Central memory CD4-positive, alpha-beta T cell (primary cell): ENCODE measurements around the gene BIRC3.
"Not testable (repeated sequence)": the region's sequence is repeated elsewhere in the genome, so short reads cannot be mapped to it uniquely, and the experiment has no call there.

Experiments
- DNase-seq: peaks from one replicate; pipeline ENCODE4 v3.0.0; 2022

BIRC3 gene

DNA sequence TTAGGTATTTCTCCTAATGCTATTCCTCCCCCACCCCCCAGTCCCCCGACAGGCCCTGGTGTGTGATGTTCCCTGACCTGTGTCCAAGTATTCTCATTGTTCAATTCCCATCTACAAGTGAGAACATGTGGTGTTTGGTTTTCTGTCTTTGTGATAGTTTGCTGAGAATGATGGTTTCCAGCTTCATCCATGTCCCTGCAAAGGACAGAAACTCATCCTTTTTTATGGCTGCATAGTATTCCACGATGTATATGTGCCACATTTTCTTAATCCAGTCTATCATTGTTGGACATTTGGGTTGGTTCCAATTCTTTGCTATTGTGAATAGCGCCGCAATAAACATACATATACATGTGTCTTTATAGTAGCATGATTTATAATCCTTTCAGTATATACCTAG lies 20.5 kb upstream of the BIRC3 start:
- DNase-seq = not testable (repeated sequence)

DNA sequence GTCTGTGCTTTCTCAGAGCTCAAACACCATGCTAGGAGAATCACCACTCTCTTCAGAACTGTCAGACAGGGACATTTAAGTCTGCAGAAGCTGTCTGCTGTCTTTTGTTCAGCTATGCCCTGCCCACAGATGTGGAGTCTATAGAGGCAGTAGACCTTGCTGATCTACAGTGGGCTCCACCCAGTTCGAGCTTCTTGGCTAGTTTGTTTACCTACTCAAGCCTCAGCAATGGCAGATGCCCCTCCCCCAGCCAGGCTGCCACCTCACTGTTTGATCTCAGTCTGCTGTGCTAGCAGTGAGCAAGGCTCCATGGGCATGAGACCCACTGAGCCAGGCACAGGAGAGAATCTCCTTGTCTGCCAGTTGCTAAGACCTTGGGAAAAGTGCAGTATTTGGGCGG lies 16.4 kb upstream of the BIRC3 start:
- DNase-seq = peak; percentile 69

DNA sequence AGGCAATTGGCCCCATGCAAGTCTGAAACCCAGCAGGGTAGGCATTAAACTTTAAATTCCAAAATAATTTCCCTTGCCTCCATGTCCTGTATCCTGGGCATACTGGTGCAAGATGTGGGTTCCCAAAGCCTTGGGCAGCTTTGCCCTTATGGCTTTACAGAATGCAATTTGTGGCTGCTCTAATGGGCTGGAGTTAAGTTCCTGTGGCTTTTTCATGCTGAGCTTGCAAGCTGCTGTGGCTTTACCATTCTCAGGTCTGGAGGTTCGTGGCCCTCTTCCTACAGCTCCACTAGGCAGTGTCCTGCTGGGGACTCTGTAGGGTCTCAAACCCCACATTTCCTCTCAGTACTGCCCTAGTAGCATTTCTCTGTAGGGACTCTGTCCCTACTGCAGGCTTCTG lies 15.0 kb upstream of the BIRC3 start:
- no peak for DNase-seq

DNA sequence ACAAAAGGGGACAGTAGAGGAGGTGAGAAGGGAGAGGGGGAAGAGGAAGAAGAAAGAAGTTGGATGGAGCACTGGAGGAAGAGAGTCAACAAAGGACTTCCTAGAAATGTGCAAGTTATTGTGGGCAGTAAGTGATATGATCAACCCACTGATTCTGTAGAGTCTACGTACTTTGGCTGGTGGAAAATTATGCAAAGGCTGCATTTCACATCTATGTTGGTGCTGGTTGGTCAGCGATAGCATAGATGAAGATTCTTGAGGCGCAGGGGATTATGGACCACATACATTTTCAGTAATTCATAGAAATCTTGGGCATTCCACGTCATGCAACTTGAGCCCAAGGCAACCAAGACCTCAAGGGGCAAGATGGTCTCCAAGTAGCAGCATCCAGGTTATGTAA lies 12.6 kb upstream of the BIRC3 start:
- no peak for DNase-seq

DNA sequence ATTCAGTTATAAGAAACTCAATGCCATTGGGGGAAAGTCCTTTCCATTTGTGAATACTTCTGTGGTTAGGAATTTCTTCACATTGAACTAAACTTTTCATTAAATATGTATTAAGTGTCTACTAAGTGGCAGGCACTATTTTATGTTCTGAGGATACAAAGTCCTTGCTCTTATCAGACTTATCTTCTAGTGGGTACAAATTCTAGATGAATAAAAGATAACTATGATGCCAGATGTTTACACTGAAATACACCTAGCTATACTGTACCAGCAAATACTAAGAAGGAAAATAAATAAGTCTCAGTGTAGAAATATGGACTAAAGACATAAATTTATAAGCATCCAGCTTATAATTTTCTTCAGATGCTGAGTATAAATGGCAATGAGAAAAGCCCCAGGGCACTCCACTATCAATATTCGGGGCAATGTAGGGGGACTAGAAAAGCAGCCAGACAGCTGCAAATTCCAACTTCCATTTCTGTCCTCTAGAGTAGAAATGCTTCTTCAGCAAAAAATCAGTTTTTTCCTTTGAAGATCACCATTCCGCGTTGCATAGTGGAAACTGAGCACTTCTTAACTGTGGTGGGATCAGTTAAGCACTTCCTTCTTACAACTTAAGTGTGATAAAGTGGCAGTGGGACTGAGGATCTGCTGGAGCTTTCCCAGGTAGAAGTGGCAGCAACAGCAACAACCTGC lies 11.8 kb upstream of the BIRC3 start:
- DNase-seq = no peak

DNA sequence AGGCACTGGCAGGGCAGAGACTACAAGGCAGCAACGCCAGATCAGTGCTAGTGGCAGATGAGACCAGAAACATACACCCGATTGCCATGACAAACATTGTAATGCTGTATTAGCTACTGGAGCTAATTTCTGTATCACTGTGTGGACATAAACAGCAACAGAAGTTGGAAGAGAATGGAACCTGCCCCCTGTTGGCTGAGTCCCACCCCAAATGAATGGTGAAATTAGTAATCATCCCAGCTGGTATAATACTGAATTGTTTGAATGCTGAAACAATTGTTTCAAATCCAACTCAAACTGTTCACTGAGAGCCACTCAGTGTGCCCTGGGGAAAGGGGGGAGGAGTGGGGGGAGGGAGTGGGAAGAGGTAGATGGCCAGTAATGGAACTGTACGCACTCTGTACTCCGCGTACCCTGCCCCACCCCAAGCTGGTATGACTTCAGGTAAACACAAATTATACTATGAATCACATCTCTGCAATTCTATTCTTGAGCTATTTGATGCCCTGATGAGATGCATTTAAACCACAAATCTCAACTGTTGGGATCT lies 11.2 kb upstream of the BIRC3 start:
- no peak for DNase-seq

DNA sequence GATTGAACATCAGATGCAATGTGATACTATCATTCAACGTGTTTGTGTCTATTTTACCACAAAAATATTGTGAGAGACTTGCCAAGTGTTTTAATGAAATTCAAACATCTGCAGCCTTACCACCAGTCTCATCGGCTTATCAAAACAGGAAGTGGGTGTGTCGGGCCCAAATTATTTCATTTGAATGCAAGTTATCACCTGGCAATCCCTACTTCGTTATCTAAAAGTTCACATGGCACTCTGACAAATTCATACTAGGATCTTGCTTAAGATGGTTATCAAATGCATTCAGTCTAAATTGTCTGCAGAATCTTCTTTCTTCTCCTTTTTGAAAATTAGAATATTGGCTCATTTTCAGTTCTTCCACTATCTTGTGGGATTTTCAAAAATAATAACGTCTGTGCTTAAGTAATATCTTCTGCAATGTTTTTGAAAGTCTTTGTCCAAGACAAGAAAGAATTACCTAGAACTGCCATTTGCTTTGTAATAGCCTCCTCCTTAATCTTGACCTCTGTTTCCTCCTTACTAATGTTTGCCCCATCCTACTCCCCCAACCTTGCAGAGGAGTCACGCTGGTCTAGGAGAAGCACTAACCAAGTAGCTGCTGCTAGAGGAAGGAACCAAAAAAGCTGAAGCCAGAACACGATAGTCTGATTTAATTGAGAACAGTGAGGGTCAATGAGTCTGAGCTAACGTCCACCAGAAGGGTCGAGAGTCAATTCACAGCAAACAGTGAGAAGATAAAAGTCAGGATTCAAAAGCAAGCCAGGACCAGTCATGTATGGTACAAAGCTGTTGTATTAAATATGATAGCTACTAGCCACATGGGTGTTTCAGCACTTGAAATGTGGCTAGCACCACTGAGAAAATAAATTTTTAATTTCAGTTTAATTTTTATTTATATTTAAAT lies 10.2 kb upstream of the BIRC3 start:
- DNase-seq = peak; percentile 77

DNA sequence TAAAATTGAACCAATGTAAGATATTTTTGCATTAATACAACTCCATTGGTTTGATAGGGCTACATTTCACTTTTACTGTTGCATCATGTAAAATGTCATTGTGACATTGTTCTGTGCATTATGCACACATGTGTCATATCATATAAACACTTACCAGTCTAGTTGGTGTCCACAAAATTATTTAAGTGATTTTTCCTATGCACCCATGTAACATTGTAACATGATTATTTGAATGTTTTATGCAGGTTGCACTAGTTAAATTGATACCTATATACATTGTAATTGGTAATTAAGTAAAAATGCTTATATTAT lies 9.6 kb upstream of the BIRC3 start:
- no peak for DNase-seq

DNA sequence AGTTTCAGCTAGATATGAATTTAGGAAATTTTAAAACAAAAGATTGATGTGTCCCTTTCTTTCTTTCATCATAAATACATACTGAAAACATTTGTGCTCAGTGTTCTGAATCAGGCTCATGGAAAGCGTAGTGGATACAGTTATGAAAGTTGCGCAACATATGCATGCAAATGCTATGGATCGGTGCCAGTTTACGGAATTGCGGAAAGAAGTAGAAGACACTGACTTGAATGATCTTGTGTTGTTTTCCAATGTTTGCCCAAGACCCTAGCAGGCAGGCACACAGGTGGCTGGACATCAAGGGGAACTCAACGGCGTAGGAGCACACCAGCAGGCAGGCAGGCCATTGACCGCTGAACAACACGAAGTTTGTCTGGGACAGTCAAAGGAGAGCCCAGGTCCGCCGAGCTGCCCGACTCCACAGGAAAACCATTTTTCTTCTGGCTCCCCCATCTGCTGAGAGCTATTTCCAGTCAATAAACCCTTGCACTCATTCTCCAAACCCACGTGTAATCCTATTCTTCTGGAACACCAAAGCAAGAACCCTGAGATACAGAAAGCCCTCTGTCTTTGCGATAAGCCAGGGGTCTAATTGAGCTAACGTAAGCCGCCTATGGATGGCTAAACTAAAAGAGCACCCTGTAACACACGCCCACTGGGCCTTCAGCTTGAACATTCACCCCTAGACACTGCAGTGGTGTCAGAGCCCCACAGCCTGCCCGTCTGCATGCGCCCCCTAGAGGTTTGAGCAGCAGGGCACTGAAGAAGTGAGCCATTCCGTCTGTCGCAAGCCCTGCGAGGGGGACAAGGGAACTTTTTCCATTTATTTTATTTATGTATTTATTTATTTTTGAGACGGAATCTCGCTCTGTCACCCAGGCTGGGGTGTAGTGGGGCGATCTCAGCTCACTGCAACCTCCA lies 7.4 kb upstream of the BIRC3 start:
- DNase-seq = no peak

DNA sequence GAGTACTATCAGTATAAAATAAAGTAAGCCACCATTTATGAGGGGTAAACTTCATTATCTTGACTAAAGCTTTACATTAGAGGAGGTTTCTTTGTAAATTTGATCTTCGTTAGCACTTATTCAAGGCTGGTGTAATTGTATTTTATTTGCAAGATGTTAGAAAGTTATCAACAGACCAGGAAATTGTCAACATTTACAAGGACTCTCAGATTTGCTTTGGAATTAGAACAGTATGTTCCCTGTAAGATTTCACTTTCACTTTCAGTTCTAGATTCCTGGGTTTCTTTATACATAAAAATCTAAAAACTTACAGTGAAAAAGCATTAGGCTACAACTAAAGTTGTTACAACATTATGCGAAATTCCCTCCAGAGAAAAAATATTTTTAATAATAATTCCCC lies 4.6 kb upstream of the BIRC3 start:
- DNase-seq = no peak

DNA sequence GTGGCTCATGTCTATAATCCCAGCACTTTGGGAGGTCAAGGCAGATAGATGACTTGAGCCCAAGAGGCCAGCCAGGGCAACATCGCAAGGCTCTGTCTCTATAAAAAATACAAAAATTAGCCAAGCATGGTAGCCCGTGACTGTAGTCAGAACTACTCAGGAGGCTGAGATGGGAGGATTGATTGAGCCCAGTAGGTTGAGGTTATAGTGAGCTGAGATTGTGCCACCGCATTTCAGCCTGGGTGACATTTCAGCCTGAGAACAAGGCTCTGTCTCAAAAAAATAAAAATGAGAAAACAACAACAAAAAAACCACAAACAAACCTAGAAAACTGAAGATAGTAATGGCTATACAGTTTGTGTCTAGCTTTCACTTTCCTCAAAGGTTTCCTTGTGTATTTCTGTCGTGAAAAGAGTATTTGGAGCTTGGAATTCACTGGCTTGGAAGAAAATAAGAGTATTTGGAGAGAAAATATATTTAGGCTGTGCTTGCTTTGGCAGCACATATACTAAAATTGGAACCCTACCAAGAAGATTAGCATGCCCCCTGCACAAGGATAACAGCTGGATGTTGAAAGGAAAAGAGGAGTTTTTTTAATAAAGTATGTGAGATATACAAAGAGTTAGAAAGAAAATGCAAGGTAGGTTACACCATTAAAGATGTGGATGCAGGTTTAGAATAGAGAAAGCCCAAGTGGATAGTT lies 3.9 kb upstream of the BIRC3 start:
- DNase-seq = peak; percentile 30

DNA sequence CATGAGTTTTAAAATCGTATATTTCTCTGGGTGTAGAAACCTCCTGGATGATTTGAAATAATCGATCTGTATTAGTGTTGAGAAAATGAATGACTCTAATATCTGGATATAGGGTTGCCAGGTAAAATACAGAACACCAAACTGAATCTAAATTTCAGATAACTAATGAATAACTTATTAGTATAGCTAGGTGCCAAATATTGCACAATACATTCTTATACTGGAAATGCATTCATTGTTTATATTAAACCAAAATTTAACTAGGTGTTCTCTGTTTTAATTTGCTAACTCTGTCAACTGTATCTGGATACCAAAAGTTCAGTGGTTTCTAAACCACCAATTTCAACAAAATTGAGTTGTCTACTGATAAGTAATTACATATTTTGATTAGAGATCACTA lies 2.5 kb upstream of the BIRC3 start:
- DNase-seq = no peak

DNA sequence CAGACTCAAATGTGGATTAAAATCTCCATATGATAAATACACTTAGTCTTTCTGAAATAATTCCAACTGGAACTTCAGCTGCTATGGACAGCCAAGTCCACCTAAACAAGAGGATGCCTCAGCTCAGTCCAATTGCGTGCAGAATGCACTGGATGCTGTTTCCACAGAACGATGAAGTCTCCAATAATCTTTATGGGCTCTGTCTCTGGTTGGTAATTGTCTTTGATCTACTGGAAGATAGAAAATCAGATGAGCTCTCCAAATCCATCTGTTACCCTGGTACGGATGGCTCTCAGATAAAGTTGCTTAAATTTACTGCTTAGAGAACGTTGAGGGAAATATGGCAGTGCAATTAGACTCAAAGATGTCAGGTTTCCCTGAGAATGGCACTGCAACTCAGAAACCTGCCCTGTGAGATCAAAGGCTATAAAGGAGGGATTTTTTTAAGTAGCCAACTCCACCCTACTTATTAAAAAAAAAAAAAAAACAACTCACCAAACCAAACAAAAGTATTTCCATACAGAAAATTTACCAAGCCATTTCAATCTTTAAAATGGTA lies 859 bp upstream of the BIRC3 start:
- peak; percentile 44 for DNase-seq

DNA sequence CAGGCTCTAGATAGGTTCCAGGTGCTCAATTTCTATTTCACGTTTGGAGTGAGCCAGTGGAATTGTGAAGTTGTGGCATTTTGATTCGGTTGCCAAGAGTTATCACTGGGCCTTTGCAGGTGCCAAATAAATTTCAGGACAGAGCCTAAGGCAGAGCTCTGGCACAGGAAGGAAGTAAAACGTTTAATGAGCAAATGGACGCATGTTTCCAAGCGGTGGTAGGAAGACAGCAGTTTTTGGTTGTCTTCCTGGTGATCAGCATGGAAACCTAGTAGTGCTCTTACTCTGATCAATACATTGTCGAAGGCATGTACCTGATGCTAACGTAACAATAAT lies 452 bp downstream of the BIRC3 start:
- no peak for DNase-seq

DNA sequence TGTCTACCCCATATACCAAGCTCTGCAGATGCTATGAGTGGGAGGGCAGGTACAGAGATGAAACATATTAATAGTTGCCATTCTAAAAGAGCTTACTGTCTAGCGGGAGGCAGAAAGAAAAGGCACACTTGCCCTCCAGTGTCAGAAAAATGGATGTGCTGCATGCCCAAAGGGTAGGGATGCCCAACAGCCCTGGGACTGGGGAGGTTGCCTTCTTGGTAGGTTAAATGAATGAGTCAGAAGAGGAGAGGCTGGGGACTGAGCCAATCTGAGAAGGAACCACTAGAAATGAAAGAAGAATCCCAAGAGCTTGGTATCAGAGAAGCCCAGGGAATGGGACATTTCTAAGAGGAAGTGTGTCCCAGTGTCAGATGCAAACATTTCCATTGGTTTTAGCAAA lies 1.2 kb downstream of the BIRC3 start:
- DNase-seq = peak; percentile 62

DNA sequence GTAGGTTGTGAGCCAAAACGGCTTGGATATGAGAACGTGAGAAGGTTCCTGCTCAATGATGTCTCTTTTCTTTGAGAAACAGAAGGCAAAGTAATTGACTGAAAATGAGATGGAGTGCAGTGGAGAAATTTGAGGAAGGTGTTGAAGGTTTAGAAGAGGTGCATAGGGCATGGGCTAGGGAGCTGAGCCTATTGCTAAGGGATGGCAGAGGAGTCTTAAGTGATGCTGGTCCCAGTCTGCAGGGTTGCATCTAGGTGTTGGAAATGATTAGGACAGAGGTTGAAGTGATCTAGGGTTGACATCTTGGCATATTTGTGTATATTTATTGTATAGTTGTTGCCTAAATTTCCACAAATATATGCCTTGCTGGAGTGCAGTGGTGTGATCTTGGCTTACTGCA lies 2.3 kb downstream of the BIRC3 start:
- DNase-seq = no peak

DNA sequence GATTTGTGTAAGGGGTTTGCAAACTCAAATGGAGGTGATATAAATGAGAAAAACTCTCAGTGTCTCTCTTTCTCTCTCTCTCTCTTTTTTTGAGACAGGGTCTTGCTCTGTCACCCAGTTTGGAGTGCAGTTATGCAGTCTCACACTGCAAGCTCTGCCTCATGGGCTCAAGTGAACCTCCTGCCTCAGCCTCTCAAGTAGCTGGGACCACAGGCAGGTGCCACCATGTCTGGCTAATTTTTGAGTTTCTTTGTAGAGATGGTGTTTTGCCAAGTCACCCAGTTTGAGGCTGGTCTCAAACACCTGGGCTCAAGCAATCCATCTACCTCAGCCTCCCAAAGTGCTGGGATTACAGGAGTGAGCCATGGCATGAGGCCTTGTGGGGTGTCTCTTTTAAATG lies 2.9 kb downstream of the BIRC3 start:
- DNase-seq = no peak

DNA sequence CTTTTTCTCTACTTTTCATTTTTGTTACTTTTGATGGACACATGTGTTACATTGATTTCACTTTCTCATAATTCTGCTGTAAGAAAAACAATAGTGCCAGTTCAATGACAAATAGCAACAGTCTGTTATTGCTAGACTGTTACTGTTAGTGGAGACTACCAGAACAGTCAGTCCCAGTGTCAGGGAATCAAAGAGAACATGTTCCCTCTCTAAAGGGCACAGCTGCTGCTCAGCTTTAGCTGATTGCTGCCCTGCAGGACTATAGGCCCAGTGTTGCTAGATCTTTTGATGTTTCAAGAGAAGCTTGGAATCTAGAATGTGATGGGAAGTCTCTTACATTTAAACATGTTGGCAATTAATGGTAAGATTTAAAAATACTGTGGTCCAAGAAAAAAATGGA lies 3.4 kb downstream of the BIRC3 start:
- DNase-seq = no peak

DNA sequence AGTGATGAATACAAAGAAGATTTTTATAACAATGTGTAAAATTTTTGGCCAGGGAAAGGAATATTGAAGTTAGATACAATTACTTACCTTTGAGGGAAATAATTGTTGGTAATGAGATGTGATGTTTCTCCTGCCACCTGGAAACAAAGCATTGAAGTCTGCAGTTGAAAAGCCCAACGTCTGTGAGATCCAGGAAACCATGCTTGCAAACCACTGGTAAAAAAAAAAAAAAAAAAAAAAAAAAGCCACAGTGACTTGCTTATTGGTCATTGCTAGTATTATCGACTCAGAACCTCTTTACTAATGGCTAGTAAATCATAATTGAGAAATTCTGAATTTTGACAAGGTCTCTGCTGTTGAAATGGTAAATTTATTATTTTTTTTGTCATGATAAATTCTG lies 5.3 kb downstream of the BIRC3 start:
- peak; percentile 42 for DNase-seq

DNA sequence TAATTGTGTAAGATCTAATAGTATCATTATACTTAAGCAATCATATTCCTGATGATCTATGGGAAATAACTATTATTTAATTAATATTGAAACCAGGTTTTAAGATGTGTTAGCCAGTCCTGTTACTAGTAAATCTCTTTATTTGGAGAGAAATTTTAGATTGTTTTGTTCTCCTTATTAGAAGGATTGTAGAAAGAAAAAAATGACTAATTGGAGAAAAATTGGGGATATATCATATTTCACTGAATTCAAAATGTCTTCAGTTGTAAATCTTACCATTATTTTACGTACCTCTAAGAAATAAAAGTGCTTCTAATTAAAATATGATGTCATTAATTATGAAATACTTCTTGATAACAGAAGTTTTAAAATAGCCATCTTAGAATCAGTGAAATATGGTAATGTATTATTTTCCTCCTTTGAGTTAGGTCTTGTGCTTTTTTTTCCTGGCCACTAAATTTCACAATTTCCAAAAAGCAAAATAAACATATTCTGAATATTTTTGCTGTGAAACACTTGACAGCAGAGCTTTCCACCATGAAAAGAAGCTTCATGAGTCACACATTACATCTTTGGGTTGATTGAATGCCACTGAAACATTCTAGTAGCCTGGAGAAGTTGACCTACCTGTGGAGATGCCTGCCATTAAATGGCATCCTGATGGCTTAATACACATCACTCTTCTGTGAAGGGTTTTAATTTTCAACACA lies 6.4 kb downstream of the BIRC3 start:
- no peak for DNase-seq

DNA sequence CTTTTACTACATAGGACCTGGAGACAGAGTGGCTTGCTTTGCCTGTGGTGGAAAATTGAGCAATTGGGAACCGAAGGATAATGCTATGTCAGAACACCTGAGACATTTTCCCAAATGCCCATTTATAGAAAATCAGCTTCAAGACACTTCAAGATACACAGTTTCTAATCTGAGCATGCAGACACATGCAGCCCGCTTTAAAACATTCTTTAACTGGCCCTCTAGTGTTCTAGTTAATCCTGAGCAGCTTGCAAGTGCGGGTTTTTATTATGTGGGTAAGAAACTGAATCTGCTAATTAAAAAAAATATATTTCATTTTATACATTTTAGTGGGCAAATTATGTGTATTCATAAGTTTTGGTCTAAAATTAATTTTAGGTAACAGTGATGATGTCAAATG lies 7.8 kb downstream of the BIRC3 start:
- DNase-seq = no peak

DNA sequence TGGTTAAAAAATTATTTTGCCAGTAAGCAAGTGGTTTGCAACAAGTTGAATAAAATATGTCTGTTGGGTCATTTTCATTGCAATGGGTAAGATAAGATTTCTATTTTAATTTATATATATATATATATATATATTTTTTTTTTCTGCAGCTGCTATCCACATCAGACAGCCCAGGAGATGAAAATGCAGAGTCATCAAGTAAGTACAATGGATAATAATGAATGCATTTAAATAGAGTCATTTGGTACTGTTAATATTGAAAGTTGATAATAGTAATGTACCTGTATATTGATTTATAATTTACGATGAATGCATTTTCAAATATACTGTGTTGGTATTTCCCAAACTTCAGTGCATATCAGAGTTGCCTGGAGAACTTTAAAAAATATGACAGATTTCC lies 11.5 kb downstream of the BIRC3 start:
- no peak for DNase-seq
